HCT116 (cell line): ENCODE measurements around the gene CHST11.

Source experiments
- CBX3 ChIP-seq: IDR thresholded peaks from 2 replicates; pipeline ENCODE4 v1.6.1; 2012; ENCODE audit warnings: low read depth
- CTCF ChIP-seq, 3 experiments: fragments of 200-600 bp in 1 of 3; sonication (generic) in 1 of 3; IDR thresholded peaks in 2 of 3; conservative IDR thresholded peaks in 1 of 3; 2 replicates each; pipeline ENCODE4 v1.5.1; 2012 to 2017; ENCODE audit warnings: low read depth in 2 of 3, low read length in 2 of 3, antibody characterized with exemption in 1 of 3, borderline replicate concordance in 1 of 3, control low read depth in 1 of 3, mild to moderate bottlenecking in 1 of 3, mixed read lengths in 1 of 3, mixed run types in 1 of 3, moderate library complexity in 1 of 3; ENCODE audit not compliant: insufficient read depth in 1 of 3
- ELF1 ChIP-seq: IDR thresholded peaks from 2 replicates; pipeline ENCODE4 v1.6.1; 2012; ENCODE audit warnings: low read depth, borderline replicate concordance
- EZH2 ChIP-seq: fragments of 200-600 bp; sonication (generic); IDR thresholded peaks from 2 replicates; pipeline ENCODE4 v1.6.1; 2017; ENCODE audit warnings: antibody characterized with exemption, mixed run types
- EZH2phosphoT487 ChIP-seq: fragments of 200-600 bp; IDR thresholded peaks from 2 replicates; pipeline ENCODE4 v1.6.1; 2018; ENCODE audit warnings: antibody characterized with exemption, borderline replicate concordance
- POLR2A ChIP-seq: IDR thresholded peaks from 2 replicates; pipeline ENCODE4 v1.7.0; 2011; ENCODE audit warnings: borderline replicate concordance; ENCODE audit not compliant: insufficient read depth, insufficient read length; ENCODE audit errors: extremely low read depth
- POLR2AphosphoS5 ChIP-seq: IDR thresholded peaks from 2 replicates; pipeline ENCODE4 v1.6.1; 2011; ENCODE audit warnings: mild to moderate bottlenecking, low read depth, low read length, moderate library complexity
- RAD21 ChIP-seq: IDR thresholded peaks from 2 replicates; pipeline ENCODE4 v1.6.1; 2012; ENCODE audit warnings: low read depth, mild to moderate bottlenecking
- TCF7L2 ChIP-seq: IDR thresholded peaks from 2 replicates; pipeline ENCODE4 v1.7.0; 2011; ENCODE audit warnings: borderline replicate concordance, inconsistent platforms; ENCODE audit not compliant: insufficient read depth, insufficient read length; ENCODE audit errors: extremely low read depth
- ZBTB33 ChIP-seq: IDR thresholded peaks from 2 replicates; pipeline ENCODE4 v1.6.1; 2011; ENCODE audit warnings: mild to moderate bottlenecking, low read length, moderate library complexity; ENCODE audit not compliant: insufficient replicate concordance; ENCODE audit errors: extremely low read depth
- ZNF274 ChIP-seq: fragments of 200-500 bp; sonication (Bioruptor generic); IDR thresholded peaks from 2 replicates; pipeline ENCODE4 v1.6.1; 2014; ENCODE audit warnings: mild to moderate bottlenecking, low read depth, low read length, inconsistent platforms

GRCh38 chr12:104501660-104502059, 44.9 kb downstream of the CHST11 start:
- no peak for TF ChIP-seq CTCF (IDR thresholded peaks at IDR 0.05 in 2 of 3, conservative IDR thresholded peaks at IDR 0.05 in 1 of 3; ENCODE audit: borderline replicate concordance in 1 of 3, insufficient read depth in 1 of 3, low read depth in 2 of 3, low read length in 2 of 3)
- no peak for TF ChIP-seq POLR2A
- TF ChIP-seq ZNF274 = no peak
- no peak for TF ChIP-seq ELF1
- TF ChIP-seq EZH2phosphoT487 = no peak
- no peak for TF ChIP-seq EZH2
- TF ChIP-seq ZBTB33 = no peak
- TF ChIP-seq POLR2AphosphoS5 = no peak
- TF ChIP-seq RAD21 = no peak
- TF ChIP-seq TCF7L2 = no peak
- TF ChIP-seq CBX3 = no peak
